Measurements from ENCODE around the gene IL17REL. TPM values are rescaled to one million over a fixed set of nuclear protein-coding genes. Genes with fewer than 3 reads are reported as not detected.

IL17REL gene
- total RNA-seq, 6 experiments from 2014 or later = not detected

- no peak overlapping the region for H3K27ac Mint-ChIP-seq
- no peak overlapping the region for H3K4me3 Mint-ChIP-seq
- no peaks in the 10 kb centered on the region for H3K27me3 Mint-ChIP-seq (ENCODE audit: insufficient read depth)
- DNase-seq = no peak
- peaks cover 10% of the 10 kb centered on the region for H3K4me1 Mint-ChIP-seq (ENCODE audit: low read depth)
- no peaks in the 10 kb centered on the region for H3K36me3 Mint-ChIP-seq (ENCODE audit: low read depth)
- no peak for TF ChIP-seq CTCF (IDR thresholded peaks at IDR 0.05)
- H3K9me3 Mint-ChIP-seq = no peaks in the 10 kb centered on the region
Measured at GRCh38 chr22:49953680-49954344, 58.8 kb downstream of the IL17REL start.

GRCh38 chr22:49953027-49953679 is 59.4 kb downstream of the IL17REL start:
- Mint-ChIP-seq H3K27me3 (ENCODE audit: insufficient read depth) (no peaks in the 10 kb centered on the region), H3K36me3 (ENCODE audit: low read depth) (no peaks in the 10 kb centered on the region), H3K4me1 (ENCODE audit: low read depth) (peaks cover 10% of the 10 kb centered on the region), H3K27ac (no peak overlapping the region), H3K9me3 (no peaks in the 10 kb centered on the region), H3K4me3 (no peak overlapping the region)
- TF ChIP-seq CTCF (IDR thresholded peaks at IDR 0.05) = no peak
- no peak for DNase-seq

- Mint-ChIP-seq H3K27me3 (ENCODE audit: insufficient read depth) (no peaks in the 10 kb centered on the region), H3K4me3 (no peak overlapping the region), H3K36me3 (ENCODE audit: low read depth) (no peaks in the 10 kb centered on the region), H3K9me3 (no peaks in the 10 kb centered on the region), H3K4me1 (ENCODE audit: low read depth) (peaks cover 10% of the 10 kb centered on the region), H3K27ac (peak overlapping the region; percentile 69)
- peak; percentile 75 for DNase-seq
- no peak for TF ChIP-seq CTCF (IDR thresholded peaks at IDR 0.05)
Measured at GRCh38 chr22:49951986-49952896, 60.3 kb downstream of the IL17REL start.

- H3K9me3 Mint-ChIP-seq = no peaks in the 10 kb centered on the region
- H3K4me1 Mint-ChIP-seq (ENCODE audit: low read depth) = peaks cover 10% of the 10 kb centered on the region
- no peak overlapping the region for H3K4me3 Mint-ChIP-seq
- no peak for DNase-seq
- H3K27ac Mint-ChIP-seq = peak overlapping the region; percentile 69; the same call in 1 of the 2 replicates
- H3K36me3 Mint-ChIP-seq (ENCODE audit: low read depth) = no peaks in the 10 kb centered on the region
- H3K27me3 Mint-ChIP-seq (ENCODE audit: insufficient read depth) = no peaks in the 10 kb centered on the region
- TF ChIP-seq CTCF (IDR thresholded peaks at IDR 0.05) = no peak
Measured at GRCh38 chr22:49951678-49951985, 60.9 kb downstream of the IL17REL start.

DNA sequence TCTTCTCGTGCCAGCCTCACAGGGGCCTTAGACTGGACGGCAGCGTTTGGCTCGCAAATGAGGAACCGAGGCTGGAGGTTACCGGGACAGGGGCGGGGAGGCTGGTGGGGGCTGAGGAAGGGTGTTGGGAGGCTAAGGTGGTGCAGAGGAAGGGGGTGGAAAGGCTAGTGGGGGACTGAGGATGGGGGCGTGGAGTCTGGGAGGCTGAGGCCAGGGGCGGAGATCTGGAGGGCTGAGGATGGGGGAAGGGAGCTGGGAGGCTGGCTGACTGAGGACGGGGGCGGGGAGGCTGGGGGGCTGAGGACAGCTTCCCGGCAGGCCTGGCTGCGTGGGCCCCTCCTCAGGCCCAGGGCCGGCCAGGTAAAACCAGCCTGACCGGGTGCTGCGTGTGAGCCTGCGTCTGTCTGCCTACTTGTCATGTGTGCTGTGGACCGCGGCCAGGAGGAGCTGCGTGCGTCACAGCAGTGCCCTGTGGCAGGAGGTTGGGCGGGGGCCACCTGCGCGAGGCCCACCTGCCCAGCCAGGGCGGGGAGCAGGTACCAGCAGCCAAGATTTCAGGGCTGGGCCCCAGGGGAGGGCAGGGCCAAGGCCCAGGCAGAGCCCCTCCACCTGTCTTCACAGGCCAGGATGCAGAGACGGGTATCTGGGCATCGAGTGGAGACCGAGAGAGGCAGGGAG is 61.4 kb downstream of the IL17REL start:
- DNase-seq = no peak
- no peak for TF ChIP-seq CTCF (IDR thresholded peaks at IDR 0.05)
- Mint-ChIP-seq H3K9me3 (no peaks in the 10 kb centered on the region), H3K27ac (no peak overlapping the region), H3K36me3 (ENCODE audit: low read depth) (no peaks in the 10 kb centered on the region), H3K4me1 (ENCODE audit: low read depth) (peaks cover 10% of the 10 kb centered on the region), H3K27me3 (ENCODE audit: insufficient read depth) (no peaks in the 10 kb centered on the region), H3K4me3 (no peak overlapping the region)

Data from HFFc6 (cell line).